Measurements from ENCODE around the gene NEMF.

GRCh38 chr14:49892301-49892635, 39.7 kb upstream of the NEMF start:
- TF ChIP-seq JUND (IDR thresholded peaks at IDR 0.05), result no peak
- TF ChIP-seq CTCF (IDR thresholded peaks at IDR 0.05 in 2 of 3, conservative IDR thresholded peaks at IDR 0.05 in 1 of 3; ENCODE audit: borderline replicate concordance in 1 of 3, insufficient read depth in 1 of 3, low read depth in 2 of 3, low read length in 2 of 3), result no peak
- TF ChIP-seq POLR2AphosphoS5 (IDR thresholded peaks at IDR 0.05; ENCODE audit: low read depth, low read length), result no peak
